ENCODE measurements around the gene PCDHGC3. TPM values are rescaled to one million over a fixed set of nuclear protein-coding genes. Genes with fewer than 3 reads are reported as not detected.

Gene PCDHGC3
- polyA plus RNA-seq, 2 of the 4 experiments (the other 2 are of a cell fraction) = 1.9 to 5.2 TPM

DNA sequence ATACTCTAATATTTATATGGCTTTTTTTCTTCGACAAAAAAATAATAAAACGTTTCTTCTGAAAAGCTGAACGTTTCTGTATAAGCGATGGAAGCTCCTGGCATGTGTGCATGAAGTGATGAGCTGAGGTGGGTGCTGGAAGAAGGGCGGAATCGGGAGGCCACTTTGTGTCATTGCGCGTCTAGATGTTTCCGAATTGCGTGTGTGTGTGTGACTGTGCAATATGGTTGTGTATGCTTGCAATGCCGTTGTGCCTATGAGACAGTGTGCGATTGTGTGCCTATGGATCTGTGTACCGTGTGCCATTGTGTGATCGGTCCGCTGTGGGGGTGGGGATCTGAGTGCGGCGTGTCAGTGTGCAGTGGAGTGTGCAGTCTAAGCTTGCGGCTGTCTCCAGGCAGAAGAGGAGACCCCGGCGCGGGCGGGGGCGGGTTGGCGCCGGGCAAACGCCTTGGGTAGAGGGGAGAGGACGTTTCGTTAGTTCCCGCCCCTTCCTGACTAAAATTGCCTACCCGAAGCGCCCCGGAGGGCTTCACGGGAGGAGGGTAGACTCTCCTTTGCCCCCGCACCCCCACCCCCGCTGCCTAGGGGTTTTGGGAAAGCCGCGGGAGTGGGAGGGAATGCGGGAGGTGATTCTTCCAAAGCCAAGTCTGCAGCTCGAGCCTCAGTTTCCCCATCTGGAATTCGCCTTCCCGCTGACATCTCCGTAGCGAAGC lies 37.3 kb downstream of the PCDHGC3 start:
- no peak overlapping the region for H3K27ac ChIP-seq
- CTCF ChIA-PET = interaction anchor here (0.6 to 15.1 kb wide), 14 partner anchors 9 to 429 kb away, joined by 3 to 163 read pairs (median 5); partner anchors contain the start of genes PCDHGA5, PCDHGA7, PCDHGB5 and PCDHGC3
- POLR2A ChIA-PET = no interaction called here

DNA sequence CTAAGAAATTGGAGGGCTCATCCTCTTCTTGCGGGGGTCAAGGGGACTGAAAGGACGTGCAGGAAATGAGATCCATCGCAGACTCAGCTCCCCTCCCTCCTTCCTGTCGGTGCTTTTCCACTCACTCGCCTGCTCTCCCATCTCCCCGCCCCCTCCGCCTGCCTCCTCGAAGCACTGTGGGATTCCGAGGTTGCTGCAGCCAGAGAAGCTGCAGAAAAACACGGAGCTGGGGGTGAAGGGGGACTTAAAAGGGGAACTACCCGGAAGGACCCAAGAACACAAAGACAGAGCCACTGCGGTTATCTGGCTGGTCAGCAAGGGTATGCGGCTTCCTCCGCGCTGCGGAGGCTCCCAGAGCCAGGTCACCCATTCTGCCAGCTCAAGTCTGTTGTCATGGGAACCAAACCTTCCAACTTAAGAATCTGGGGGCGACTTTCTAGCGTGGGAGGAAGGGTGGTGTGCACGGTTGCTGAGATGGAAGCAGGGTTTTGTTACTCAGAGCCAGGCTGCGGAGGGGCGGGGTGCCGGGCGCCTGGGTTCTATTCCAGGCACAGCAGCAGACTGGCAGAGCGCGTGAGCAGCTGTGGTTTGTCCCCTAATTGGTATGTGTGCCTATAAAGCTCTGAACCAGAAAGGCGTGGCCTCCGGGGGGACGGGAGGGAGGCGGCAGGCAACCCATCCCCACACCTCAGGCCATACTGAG lies 38.0 kb downstream of the PCDHGC3 start:
- ChIA-PET CTCF (interaction anchor here (0.6 to 15.1 kb wide), 14 partner anchors 10 to 429 kb away, joined by 3 to 163 read pairs (median 5); partner anchors contain the start of genes PCDHGA5, PCDHGA7, PCDHGB5 and PCDHGC3), POLR2A (no interaction called here)
- Histone ChIP-seq H3K4me3 (no peak overlapping the region), H3K4me1 (no peaks in the 10 kb centered on the region), H3K4me2 (no peak overlapping the region), H3K9me3 (no peaks in the 10 kb centered on the region), H3K27ac (no peak overlapping the region)
- no peak for TF ChIP-seq ESRRA (IDR thresholded peaks at IDR 0.05; ENCODE audit: borderline replicate concordance, low read length)
- TF ChIP-seq RAD21 (conservative IDR thresholded peaks at IDR 0.05 in 1 of 2, IDR thresholded peaks at IDR 0.05 in 1 of 2) = no peak
- no peak for TF ChIP-seq EP300 (IDR thresholded peaks at IDR 0.05)
- TF ChIP-seq CBX2 (IDR thresholded peaks at IDR 0.05; ENCODE audit: borderline replicate concordance, low read depth) = no peak
- TF ChIP-seq POLR2AphosphoS2 (conservative IDR thresholded peaks at IDR 0.05; ENCODE audit: low read length) = no peak
- TF ChIP-seq FOSB (CRISPR knock-in tag; IDR thresholded peaks at IDR 0.05) = no peak
- TF ChIP-seq, protein P1, sequence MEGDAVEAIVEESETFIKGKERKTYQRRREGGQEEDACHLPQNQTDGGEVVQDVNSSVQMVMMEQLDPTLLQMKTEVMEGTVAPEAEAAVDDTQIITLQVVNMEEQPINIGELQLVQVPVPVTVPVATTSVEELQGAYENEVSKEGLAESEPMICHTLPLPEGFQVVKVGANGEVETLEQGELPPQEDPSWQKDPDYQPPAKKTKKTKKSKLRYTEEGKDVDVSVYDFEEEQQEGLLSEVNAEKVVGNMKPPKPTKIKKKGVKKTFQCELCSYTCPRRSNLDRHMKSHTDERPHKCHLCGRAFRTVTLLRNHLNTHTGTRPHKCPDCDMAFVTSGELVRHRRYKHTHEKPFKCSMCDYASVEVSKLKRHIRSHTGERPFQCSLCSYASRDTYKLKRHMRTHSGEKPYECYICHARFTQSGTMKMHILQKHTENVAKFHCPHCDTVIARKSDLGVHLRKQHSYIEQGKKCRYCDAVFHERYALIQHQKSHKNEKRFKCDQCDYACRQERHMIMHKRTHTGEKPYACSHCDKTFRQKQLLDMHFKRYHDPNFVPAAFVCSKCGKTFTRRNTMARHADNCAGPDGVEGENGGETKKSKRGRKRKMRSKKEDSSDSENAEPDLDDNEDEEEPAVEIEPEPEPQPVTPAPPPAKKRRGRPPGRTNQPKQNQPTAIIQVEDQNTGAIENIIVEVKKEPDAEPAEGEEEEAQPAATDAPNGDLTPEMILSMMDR (IDR thresholded peaks at IDR 0.05) = no peak
- no peak for TF ChIP-seq MAFK (IDR thresholded peaks at IDR 0.05; ENCODE audit: partially characterized antibody)
- no peak for TF ChIP-seq POLR2A (IDR thresholded peaks at IDR 0.05; ENCODE audit: low read length)
- DNase-seq (ENCODE audit: low read depth in 1 of 2, low spot score in 1 of 2) = no peak
- WGBS (ENCODE audit: missing lambda C conversion rate) = 93% methylated on average over 25 of the region's 29 CpGs
- FAIRE-seq = no peak
- no peak for ATAC-seq

More for the DNA sequence above, 37.3 kb downstream of the PCDHGC3 start:
- Histone ChIP-seq H3K4me3 (no peak overlapping the region), H3K9me3 (no peaks in the 10 kb centered on the region), H3K4me2 (no peak overlapping the region), H3K4me1 (no peaks in the 10 kb centered on the region)
- TF ChIP-seq, protein P1 (IDR thresholded peaks at IDR 0.05) = no peak
- TF ChIP-seq, protein P2, sequence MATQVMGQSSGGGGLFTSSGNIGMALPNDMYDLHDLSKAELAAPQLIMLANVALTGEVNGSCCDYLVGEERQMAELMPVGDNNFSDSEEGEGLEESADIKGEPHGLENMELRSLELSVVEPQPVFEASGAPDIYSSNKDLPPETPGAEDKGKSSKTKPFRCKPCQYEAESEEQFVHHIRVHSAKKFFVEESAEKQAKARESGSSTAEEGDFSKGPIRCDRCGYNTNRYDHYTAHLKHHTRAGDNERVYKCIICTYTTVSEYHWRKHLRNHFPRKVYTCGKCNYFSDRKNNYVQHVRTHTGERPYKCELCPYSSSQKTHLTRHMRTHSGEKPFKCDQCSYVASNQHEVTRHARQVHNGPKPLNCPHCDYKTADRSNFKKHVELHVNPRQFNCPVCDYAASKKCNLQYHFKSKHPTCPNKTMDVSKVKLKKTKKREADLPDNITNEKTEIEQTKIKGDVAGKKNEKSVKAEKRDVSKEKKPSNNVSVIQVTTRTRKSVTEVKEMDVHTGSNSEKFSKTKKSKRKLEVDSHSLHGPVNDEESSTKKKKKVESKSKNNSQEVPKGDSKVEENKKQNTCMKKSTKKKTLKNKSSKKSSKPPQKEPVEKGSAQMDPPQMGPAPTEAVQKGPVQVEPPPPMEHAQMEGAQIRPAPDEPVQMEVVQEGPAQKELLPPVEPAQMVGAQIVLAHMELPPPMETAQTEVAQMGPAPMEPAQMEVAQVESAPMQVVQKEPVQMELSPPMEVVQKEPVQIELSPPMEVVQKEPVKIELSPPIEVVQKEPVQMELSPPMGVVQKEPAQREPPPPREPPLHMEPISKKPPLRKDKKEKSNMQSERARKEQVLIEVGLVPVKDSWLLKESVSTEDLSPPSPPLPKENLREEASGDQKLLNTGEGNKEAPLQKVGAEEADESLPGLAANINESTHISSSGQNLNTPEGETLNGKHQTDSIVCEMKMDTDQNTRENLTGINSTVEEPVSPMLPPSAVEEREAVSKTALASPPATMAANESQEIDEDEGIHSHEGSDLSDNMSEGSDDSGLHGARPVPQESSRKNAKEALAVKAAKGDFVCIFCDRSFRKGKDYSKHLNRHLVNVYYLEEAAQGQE (IDR thresholded peaks at IDR 0.05) = no peak
- TF ChIP-seq GATA3 (IDR thresholded peaks at IDR 0.05; ENCODE audit: borderline replicate concordance) (no peak), ZC3H11A (IDR thresholded peaks at IDR 0.05) (no peak), RNF2 (IDR thresholded peaks at IDR 0.05; ENCODE audit: borderline replicate concordance, low read depth) (no peak), RCOR1 (IDR thresholded peaks at IDR 0.05; ENCODE audit: low read depth, low read length) (no peak), CBX8 (IDR thresholded peaks at IDR 0.05) (no peak), E2F6 (IDR thresholded peaks at IDR 0.05; ENCODE audit: borderline replicate concordance, low read depth) (no peak), JUNB (IDR thresholded peaks at IDR 0.05) (no peak), NR3C1 (IDR thresholded peaks at IDR 0.05) (no peak)
- no peak for DNase-seq (ENCODE audit: low read depth in 1 of 2, low spot score in 1 of 2)
- ATAC-seq = no peak
- no peak for FAIRE-seq
- WGBS (ENCODE audit: missing lambda C conversion rate) = 87% methylated on average over 36 of the region's 43 CpGs

Data from A549 (cell line).